IMR-90 (cell line): ENCODE data around the gene APOL2. TPM values are rescaled to one million over a fixed set of nuclear protein-coding genes. Genes with fewer than 3 reads are reported as not detected.
A peak's percentile ranks its signal among the peaks of the same experiment; 100 is the strongest.

Experiments used
- ATAC-seq: fragments of 200-7000 bp; cut with Tn5 transposase; 2 replicates; pipeline ENCODE4 v1.9.1; 2020; ENCODE audit warnings: low read depth, mild to moderate bottlenecking, moderate library complexity
- BruUV-seq: library from RNA; stranded (reverse); fragments of 400-500 nt; replicated peaks from 2 replicates; lab custom pipeline; 2021; lab: Mats Ljungman, UMichigan
- CTCF ChIA-PET: fragments of 300-600 bp; formaldehyde crosslinking; extraction: SDS; loops from one replicate; lab custom pipeline; 2021; ENCODE audit warnings: antibody characterized with exemption; lab: Yijun Ruan, JAX
- POLR2A ChIA-PET: fragments of 300-600 bp; sonication (Branson Sonifier 250); formaldehyde crosslinking; loops from one replicate; lab custom pipeline; 2022; ENCODE audit warnings: antibody characterized with exemption; ENCODE audit not compliant: unreplicated experiment; lab: Charles Lee
- DNase-seq: peaks from one replicate; pipeline ENCODE4 v3.0.0; 2013
- H2AFZ ChIP-seq: replicated peaks from 2 replicates; pipeline ENCODE3; 2013; ENCODE audit warnings: low read length, mild to moderate bottlenecking; ENCODE audit not compliant: poor library complexity
- H2AK5ac ChIP-seq: 2 replicates; pipeline ENCODE4 v1.6.1; 2013; ENCODE audit warnings: low read depth, low read length, inconsistent platforms
- H2AK9ac ChIP-seq: replicated peaks from 2 replicates; pipeline ENCODE3; 2013; ENCODE audit warnings: mild to moderate bottlenecking, low read depth, low read length, moderate library complexity; ENCODE audit not compliant: poor library complexity
- H2BK120ac ChIP-seq: 2 replicates; pipeline ENCODE4 v1.6.1; 2013; ENCODE audit warnings: low read depth, low read length, inconsistent platforms
- H2BK15ac ChIP-seq: 3 replicates; pipeline ENCODE4 v1.6.1; 2013; ENCODE audit warnings: low read depth, low read length, inconsistent platforms
- H2BK20ac ChIP-seq: 2 replicates; pipeline ENCODE4 v1.6.1; 2013; ENCODE audit warnings: low read depth, mild to moderate bottlenecking, inconsistent platforms, low read length, moderate library complexity
- H2BK5ac ChIP-seq: 2 replicates; pipeline ENCODE4 v1.6.1; 2013; ENCODE audit warnings: mild to moderate bottlenecking, low read depth, low read length, inconsistent platforms; ENCODE audit not compliant: poor library complexity, severe bottlenecking
- H3K14ac ChIP-seq: replicated peaks from 2 replicates; pipeline ENCODE4 v1.6.1; 2013; ENCODE audit warnings: low read depth, low read length, inconsistent platforms
- H3K18ac ChIP-seq: 2 replicates; pipeline ENCODE4 v1.6.1; 2013; ENCODE audit warnings: low read depth, low read length, control low read depth
- H3K23ac ChIP-seq: 2 replicates; pipeline ENCODE4 v1.6.1; 2013; ENCODE audit warnings: low read depth, low read length, inconsistent platforms
- H3K27ac ChIP-seq: 2 replicates; pipeline ENCODE4 v1.5.1; 2013; ENCODE audit warnings: mild to moderate bottlenecking, control low read depth, low read length; ENCODE audit not compliant: insufficient read depth
- H3K27me3 ChIP-seq: 2 replicates; pipeline ENCODE4 v1.6.1; 2013; ENCODE audit warnings: low read length; ENCODE audit not compliant: control insufficient read depth, insufficient read depth
- H3K36me3 ChIP-seq: 2 replicates; pipeline ENCODE4 v1.6.1; 2013; ENCODE audit warnings: low read length, mixed read lengths; ENCODE audit not compliant: control insufficient read depth, insufficient read depth
- H3K4ac ChIP-seq: 2 replicates; pipeline ENCODE4 v1.6.1; 2013; ENCODE audit warnings: low read depth, low read length, inconsistent platforms
- H3K4me1 ChIP-seq: 2 replicates; pipeline ENCODE4 v1.6.1; 2013; ENCODE audit warnings: low read length, mixed read lengths; ENCODE audit not compliant: control insufficient read depth, insufficient read depth
- H3K4me2 ChIP-seq: 2 replicates; pipeline ENCODE4 v1.6.1; 2013; ENCODE audit warnings: low read depth, mild to moderate bottlenecking, control low read depth, low read length, moderate library complexity
- H3K4me3 ChIP-seq: 2 replicates; pipeline ENCODE4 v1.5.1; 2013; ENCODE audit warnings: low read depth, mild to moderate bottlenecking, control low read depth, low read length, moderate library complexity; ENCODE audit not compliant: insufficient read depth
- H3K56ac ChIP-seq: 2 replicates; pipeline ENCODE4 v1.6.1; 2013; ENCODE audit warnings: low read length, inconsistent platforms; ENCODE audit not compliant: insufficient read depth; ENCODE audit errors: extremely low read depth
- H3K79me1 ChIP-seq, 2 experiments: 2 replicates each; pipeline ENCODE4 v1.6.1; 2013; ENCODE audit warnings: low read length in 2 of 2, inconsistent platforms in 1 of 2, low read depth in 1 of 2
- H3K9ac ChIP-seq: 2 replicates; pipeline ENCODE4 v1.6.1; 2013; ENCODE audit warnings: low read depth, low read length, control low read depth
- H3K9me1 ChIP-seq: 2 replicates; pipeline ENCODE4 v1.6.1; 2013; ENCODE audit warnings: low read length, inconsistent platforms; ENCODE audit not compliant: insufficient read depth
- H3K9me3 ChIP-seq: 2 replicates; pipeline ENCODE4 v1.6.1; 2013; ENCODE audit warnings: low read length; ENCODE audit not compliant: control insufficient read depth, insufficient read depth
- H4K20me1 ChIP-seq: 2 replicates; pipeline ENCODE4 v1.6.1; 2013; ENCODE audit warnings: low read length, inconsistent platforms; ENCODE audit not compliant: insufficient read depth
- H4K5ac ChIP-seq: 2 replicates; pipeline ENCODE4 v1.6.1; 2013; ENCODE audit warnings: mild to moderate bottlenecking, low read depth, low read length, control low read depth
- H4K8ac ChIP-seq, 2 experiments: 2 replicates each; pipeline ENCODE4 v1.6.1; 2013; ENCODE audit warnings: low read depth in 2 of 2, low read length in 2 of 2, control low read depth in 1 of 2, inconsistent platforms in 1 of 2
- H4K91ac ChIP-seq: 2 replicates; pipeline ENCODE4 v1.6.1; 2013; ENCODE audit warnings: low read depth, low read length, inconsistent platforms; ENCODE audit not compliant: insufficient read depth
- MAFK ChIP-seq: IDR thresholded peaks from 2 replicates; pipeline ENCODE4 v1.6.1; 2012; ENCODE audit warnings: low read depth, low read length, improper control_type of control experiment
- MAZ ChIP-seq: IDR thresholded peaks from 2 replicates; pipeline ENCODE4 v1.6.1; 2012; ENCODE audit warnings: low read depth, mild to moderate bottlenecking, low read length, improper control_type of control experiment, moderate library complexity, borderline replicate concordance
- POLR2A ChIP-seq: IDR thresholded peaks from 2 replicates; pipeline ENCODE4 v1.6.1; 2012; ENCODE audit warnings: mild to moderate bottlenecking, low read depth, low read length
- WGBS, 2 experiments: methylation state at CpG; one replicate each; pipeline versions ENCODE4 v1.1.5 to v1.1.7; 2013; ENCODE audit warnings: missing lambda C conversion rate in 2 of 2; ENCODE audit not compliant: insufficient read length in 1 of 2; ENCODE audit errors: extremely low coverage in 2 of 2; 5-methylcytosine and 5-hydroxymethylcytosine counted together
- dilution Hi-C: fragments of 300-500 bp; cut with HindIII; formaldehyde crosslinking; loops from one replicate; pipeline ENCODE4 v1.14.3; 2018; ENCODE audit warnings: low sequenced_read_pairs; ENCODE audit not compliant: unreplicated experiment
- in situ Hi-C: fragments of 300-500 bp; cut with MboI; formaldehyde crosslinking; loops from 3 replicates; pipeline ENCODE4 v1.14.3; 2019; ENCODE audit warnings: low sequenced_read_pairs, inconsistent platforms, mixed read lengths
- intact Hi-C: fragments of 100-400 bp; cut with micrococcal nuclease; formaldehyde crosslinking; loops from 2 replicates; pipeline ENCODE4 v1.10.0; 2022
- polyA plus RNA-seq, 3 experiments: library from polyadenylated mRNA; depleted of rRNA; stranded (reverse); fragments of >200 nt; gene quantifications; 2 replicates each; pipeline ENCODE4 v1.2.3, GENCODE V29; 2012; ENCODE audit warnings: low replicate concordance in 1 of 3
- total RNA-seq: library from RNA; depleted of rRNA; stranded (reverse); fragments of >200 nt; gene quantifications from 2 replicates; pipeline ENCODE4 v1.2.3, GENCODE V29; 2012

APOL2 gene
- total and polyA plus RNA-seq, 2 of the 4 experiments (the other 2 are of a cell fraction) = 13.1 to 57.5 TPM

GRCh38 chr22:36258701-36259614, 19.6 kb upstream of the APOL2 start:
- peak; percentile 64 for DNase-seq

More at GRCh38 chr22:36258701-36259614, 19.6 kb upstream of the APOL2 start:
- Histone ChIP-seq H3K4me2 (no peak overlapping the region; the same call in 1 of the 2 replicates), H2BK120ac (no peak overlapping the region), H3K36me3 (no peaks in the 10 kb centered on the region), H4K20me1 (no peaks in the 10 kb centered on the region), H4K91ac (no peak overlapping the region), H2BK20ac (no peak overlapping the region), H3K56ac (no peak overlapping the region), H3K9me1 (0 out of 2 replicates have a peak, but pooled peaks cover 3% of the 10 kb centered on the region), H3K4me1 (peaks cover 5% of the 10 kb centered on the region; the same call in 1 of the 2 replicates), H4K8ac (peak overlapping the region in 1 of 2 experiments; percentile 60; a peak in 1 of 4 replicates), H3K4me3 (no peak overlapping the region), H2AFZ (peak overlapping the region; percentile 78), H3K79me1 (no peaks in the 10 kb centered on the region), H3K9me3 (no peaks in the 10 kb centered on the region), H4K5ac (no peak overlapping the region; the same call in 1 of the 2 replicates), H2BK15ac (no peak overlapping the region), H3K18ac (no peak overlapping the region), H3K23ac (peak overlapping the region; percentile 63; the same call in 1 of the 2 replicates), H3K4ac (peak overlapping the region; percentile 12; the same call in 1 of the 2 replicates), H3K27me3 (no peaks in the 10 kb centered on the region), H2AK9ac (peak overlapping the region; percentile 61), H2BK5ac (no peak overlapping the region), H2AK5ac (no peak overlapping the region), H3K9ac (no peak overlapping the region), H3K27ac (no peak overlapping the region), H3K14ac (0 out of 2 replicates have a peak overlapping the region, but pooled peaks have one; percentile 21)
- intact Hi-C loops = no loop called here
- no TSS peak for BruUV-seq
- in situ Hi-C loops = no loop called here
- ChIA-PET CTCF (interaction anchor here (1.0 kb wide), 1 partner anchor 20 kb away, joined by 3 read pairs; the partner anchor contains the start of gene APOL2), POLR2A (interaction anchor here (0.5 kb wide), 1 partner anchor 19 kb away, joined by 7 read pairs; no protein-coding TSS in a partner anchor)
- TF ChIP-seq MAZ (no peak), MAFK (peak; percentile 32; the same call in 1 of the 2 replicates), POLR2A (peak; percentile 9; the same call in 1 of the 2 replicates)
- WGBS, 2 experiments = no CpG with 5 or more reads among the region's 16 CpGs
- peak; percentile 80 for ATAC-seq
- dilution Hi-C loops = no loop called here
